ENCODE results near the gene SLC35F2. TPM values are rescaled to one million over a fixed set of nuclear protein-coding genes. Genes with fewer than 3 reads are reported as not detected.
"Not testable (repeated sequence)": the region's sequence is repeated elsewhere in the genome, so short reads cannot be mapped to it uniquely, and the experiment has no call there.

Gene SLC35F2
- total RNA-seq, 1 experiment from 2014 or later: 11.2 TPM

DNA sequence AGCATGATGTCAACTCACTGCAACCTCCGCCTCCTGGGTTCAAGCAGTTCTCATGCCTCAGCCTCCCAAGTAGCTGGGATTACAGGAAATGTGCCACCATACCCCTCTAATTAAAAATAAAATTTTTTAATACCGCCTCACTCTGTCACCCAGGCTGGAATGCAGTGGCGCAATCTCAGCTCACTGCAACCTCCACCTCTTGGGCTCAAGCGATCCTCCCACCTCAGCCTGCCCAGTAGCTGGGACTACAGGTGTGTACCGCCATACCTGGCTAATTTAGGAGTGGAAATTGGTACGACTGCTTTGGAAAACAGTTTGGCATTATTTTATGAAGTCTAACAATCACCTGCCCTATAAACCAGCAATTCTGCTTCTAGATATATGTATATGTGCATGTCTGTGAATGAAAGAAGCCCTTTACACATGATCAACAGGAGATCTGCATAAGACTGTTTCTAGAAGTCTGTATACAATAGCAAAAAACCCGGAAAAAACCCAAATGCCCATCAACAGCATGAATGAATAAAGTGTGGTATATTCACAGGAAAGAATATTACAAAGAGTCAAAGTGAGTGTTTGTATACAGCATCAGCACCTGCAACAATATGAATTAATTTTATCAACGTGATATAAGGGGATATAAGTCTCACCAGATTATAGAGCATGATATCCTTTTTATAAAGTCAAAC, 16.0 kb downstream of the SLC35F2 start:
- DNase-seq (ENCODE audit: low spot score): no peak

GRCh38 chr11:107840129-107840484, 18.5 kb downstream of the SLC35F2 start:
- no peak for DNase-seq (ENCODE audit: low spot score)

DNA sequence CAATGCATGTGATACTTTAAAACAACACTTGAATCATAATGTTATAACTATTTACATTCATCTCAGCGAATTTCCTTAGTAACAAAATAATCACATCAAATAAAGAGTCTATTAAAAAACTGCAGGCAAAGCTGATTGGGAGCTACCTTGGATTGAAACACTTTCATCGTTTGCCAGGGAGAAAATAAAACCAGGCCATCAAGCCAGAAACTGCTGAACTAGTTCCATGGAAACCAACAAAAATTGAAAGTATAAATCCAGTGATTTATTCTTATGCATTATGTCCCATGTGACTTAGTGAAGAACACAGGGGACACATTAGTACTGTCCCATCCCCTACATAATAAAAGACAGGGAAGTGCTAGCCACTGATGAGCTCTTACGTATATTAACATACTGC, 21.7 kb downstream of the SLC35F2 start:
- DNase-seq (ENCODE audit: low spot score): no peak

DNA sequence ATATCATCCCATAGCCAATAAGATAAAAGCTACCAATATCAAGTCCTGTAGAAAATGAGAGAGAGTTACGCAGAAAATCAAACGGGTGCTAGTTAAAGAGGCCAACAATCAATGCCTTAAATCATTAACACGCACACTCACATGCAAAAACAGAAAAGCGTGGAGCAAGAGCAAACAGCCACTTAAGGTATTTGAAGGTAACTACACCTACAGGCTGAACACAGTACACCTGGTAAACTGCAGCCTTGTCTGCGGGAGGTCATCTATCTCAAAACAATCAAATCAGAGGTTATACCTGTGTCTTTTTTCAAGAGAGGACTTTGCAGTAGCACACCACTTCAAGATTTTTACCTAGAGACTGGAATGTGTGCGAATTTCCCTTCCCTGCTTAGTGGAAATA, 23.6 kb downstream of the SLC35F2 start:
- no peak for DNase-seq (ENCODE audit: low spot score)

DNA sequence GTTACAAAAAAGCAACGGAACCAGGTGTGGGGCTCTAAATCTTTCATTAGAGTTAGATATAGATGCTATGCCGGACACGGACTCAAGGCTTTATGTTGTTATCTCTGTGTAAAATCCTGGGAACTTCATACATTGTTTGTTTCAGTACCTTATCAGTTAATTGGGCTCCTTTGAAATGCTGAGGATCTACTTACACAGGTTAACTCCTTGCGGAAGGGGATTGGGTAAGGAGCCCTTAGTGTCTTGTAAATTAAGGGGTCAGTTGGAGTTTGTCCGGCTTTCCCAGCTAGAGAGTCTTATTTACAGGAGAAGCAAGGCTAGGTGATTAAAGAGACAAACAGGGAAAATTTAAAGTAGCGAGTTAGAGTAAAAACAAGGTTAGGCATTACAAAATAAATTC, 24.7 kb downstream of the SLC35F2 start:
- not testable (repeated sequence) for DNase-seq (ENCODE audit: low spot score)

DNA sequence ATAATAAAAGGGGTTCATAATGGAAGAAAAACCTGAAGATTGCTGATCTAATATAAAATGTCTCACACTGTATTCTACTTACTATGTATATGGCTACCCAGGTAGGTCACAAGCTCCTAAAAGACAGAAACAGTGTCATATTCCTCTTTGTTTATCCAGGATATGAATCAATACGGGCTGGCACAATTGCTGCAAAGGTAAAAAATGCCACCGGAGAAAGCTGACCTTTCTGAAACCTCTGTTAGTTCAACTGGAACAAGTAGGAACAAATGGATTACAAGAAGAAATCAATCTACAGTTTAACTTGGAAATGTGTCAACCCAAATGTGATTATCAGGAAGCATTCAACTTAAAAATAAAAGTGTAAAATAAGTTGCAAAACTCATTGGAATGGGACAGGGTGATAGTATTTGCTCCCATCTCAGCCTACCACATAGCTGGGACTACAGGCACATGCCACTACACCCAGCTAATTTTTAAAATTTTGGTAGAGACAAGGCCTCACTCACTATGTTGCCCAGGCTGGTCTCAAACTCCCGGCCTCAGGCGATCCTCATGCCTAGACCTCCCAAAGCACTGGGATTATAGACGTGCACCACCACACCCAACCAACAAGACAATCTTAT, 27.6 kb downstream of the SLC35F2 start:
- DNase-seq (ENCODE audit: low spot score): no peak

- no peak for DNase-seq (ENCODE audit: low spot score)
These were observed 31.5 kb downstream of the SLC35F2 start for GRCh38 chr11:107827041-107827440.

GRCh38 chr11:107825875-107826274, 32.7 kb downstream of the SLC35F2 start:
- no peak for DNase-seq (ENCODE audit: low spot score)

DNA sequence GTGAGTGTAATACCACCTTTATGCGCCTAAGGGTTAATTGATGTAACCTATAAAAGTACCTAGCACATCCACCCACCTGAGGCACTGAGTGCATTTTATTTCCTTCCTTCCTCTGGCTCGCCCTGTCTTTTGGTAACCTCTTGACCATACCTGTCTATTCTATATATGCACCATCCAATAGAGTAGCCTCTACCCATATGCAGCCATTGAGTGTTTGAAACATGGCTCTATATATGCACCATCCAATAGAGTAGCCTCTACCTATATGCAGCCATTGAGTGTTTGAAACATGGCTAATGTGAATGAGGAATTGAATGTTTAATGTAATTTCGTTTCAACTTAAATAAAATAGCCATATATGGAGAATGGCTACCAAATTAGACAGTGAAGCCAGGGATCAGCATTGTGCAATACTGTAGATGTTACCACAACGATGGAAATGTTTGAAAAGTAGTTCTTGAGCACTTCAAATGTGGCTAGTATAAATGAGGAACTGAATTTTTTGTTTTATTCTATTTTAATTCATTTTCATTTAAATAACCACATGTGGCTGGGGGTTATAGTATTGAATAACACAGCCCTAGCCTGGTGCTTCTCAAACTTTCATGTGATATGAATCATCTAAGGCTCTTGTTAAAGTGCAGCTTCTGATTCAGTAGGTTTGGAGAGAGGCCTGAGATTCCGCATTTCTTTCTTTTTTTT, 33.8 kb downstream of the SLC35F2 start:
- no peak for DNase-seq (ENCODE audit: low spot score)

- no peak for DNase-seq (ENCODE audit: low spot score)
These were observed 37.2 kb downstream of the SLC35F2 start for GRCh38 chr11:107821199-107821927.

DNA sequence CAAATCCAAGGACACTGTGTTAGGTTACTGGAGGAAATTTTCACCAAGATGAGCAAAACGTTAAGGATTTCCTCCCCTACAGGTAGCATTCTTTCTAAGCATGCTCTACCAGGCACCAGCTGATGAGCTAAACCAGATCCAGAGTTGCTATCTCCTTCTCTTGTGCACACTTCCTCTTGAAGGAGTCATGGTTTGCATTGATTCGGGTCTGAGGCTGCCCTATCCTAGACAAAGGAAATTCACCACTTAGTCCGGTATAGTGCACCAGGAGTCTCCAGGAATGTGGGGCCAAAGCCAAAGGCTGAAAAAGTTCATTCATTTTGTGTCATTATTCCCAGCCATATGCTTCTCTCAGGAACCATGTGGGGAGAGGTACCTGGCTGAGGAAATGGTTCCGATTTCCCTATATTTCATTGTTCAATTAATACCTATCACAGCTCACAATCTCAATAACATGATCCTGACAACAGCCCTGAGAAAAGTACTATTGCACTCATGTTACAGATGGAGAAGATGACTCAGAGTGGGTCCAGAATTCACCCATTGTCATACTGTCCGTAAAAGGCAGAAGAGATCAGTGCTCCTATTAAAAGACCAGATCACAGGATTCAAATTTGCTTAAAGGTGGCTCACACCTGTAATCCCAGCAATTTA, 39.1 kb downstream of the SLC35F2 start:
- DNase-seq (ENCODE audit: low spot score): no peak

DNA sequence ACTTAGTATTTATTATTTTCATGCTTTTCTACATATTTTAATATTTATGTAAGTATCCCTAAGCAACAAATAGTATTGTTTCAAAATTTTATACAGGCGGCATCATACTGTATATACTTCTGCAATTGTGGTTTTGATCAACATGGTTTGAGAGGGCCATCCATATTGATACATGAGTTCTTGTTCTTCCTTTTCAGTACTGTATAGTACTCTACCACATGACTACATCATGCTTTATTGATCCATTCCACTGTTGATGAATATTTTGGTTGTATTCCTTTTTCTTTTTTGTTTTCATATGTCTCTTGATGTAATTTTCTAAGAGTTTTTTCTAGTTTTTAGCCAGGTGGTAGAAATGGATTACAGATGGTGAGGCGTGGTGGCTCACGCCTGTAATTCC, 40.1 kb downstream of the SLC35F2 start:
- no peak for DNase-seq (ENCODE audit: low spot score)

- DNase-seq (ENCODE audit: low spot score): no peak
These were observed 42.6 kb downstream of the SLC35F2 start for GRCh38 chr11:107816028-107816427.

DNA sequence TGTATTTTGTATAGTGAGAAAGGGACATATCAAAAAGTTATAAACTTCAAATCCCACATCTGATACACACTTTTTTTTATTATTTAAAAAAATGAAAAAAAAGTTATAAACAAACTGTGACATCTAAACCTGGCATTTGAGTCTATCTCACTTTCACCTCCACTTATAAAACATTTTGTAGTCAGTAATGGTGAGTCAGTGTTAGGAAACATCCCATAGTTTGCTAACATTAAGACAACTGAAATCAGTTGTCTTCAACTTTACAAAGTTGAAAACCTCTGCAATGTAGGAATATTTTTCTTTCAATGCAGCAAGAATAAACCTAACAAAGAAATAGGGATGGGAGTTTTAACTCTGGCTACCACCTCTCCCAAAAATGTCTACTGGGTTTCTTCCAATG, 47.7 kb downstream of the SLC35F2 start:
- DNase-seq (ENCODE audit: low spot score): no peak

DNA sequence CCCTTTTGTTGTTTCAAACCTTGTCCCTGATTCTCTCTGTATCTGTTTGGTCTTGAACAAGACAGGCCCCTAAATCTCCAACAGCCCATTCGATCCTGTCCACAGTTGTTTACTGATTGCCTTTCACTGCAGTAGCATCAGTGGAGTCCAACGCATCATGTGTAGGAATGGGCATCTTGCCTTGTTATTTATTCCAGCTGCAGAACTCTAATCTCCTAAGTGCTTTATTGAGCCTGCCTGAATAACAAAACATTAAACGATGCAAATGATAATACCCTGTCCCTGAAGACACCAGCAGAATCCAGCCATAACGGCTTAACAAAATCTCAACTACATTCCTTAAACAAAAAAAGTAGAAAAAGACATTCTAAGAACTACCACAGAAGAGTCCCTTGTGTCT, 50.1 kb downstream of the SLC35F2 start:
- no peak for DNase-seq (ENCODE audit: low spot score)

GRCh38 chr11:107804971-107805370, 53.6 kb downstream of the SLC35F2 start:
- DNase-seq (ENCODE audit: low spot score): no peak

GRCh38 chr11:107804211-107804610, 54.4 kb downstream of the SLC35F2 start:
- no peak for DNase-seq (ENCODE audit: low spot score)

- no peak for DNase-seq (ENCODE audit: low spot score)
These were observed 56.9 kb downstream of the SLC35F2 start for GRCh38 chr11:107801641-107802040.

GRCh38 chr11:107799218-107799859, 59.2 kb downstream of the SLC35F2 start:
- DNase-seq (ENCODE audit: low spot score): peak; percentile 52

DNA sequence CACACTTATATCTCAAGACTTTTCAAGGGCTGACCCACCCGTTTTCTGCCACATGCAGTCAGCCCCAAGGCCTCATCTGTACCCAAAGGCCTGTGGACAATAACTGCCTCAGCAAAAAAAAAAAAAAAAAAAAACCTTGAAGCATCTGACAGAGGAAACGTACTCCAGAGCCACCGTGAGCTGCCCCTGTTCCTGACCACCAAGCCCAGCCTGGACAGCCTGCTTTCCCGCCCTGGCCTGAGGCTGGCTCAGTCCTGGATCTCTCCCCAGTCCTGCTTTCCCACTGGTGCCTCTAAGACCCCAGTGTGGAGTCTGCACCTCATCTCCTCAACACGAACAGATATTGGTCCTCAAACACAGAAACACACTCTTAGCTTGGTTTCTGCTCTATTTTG, 66.5 kb downstream of the SLC35F2 start:
- DNase-seq (ENCODE audit: low spot score): no peak

GRCh38 chr11:107791343-107792048, 67.1 kb downstream of the SLC35F2 start:
- no peak for DNase-seq (ENCODE audit: low spot score)
